NCI-H1105 treated with DMSO at 0.1 percent for 48 hours (cell line): ENCODE measurements around the gene OSBPL1A.

Experiments used
- DNase-seq: peaks from one replicate; lab custom pipeline; 2025; lab: John Stamatoyannopoulos, UW

The OSBPL1A gene

GRCh38 chr18:24341361-24341760 is 56.3 kb downstream of the OSBPL1A start:
- no peak for DNase-seq

- DNase-seq, result no peak
These were observed 64.5 kb downstream of the OSBPL1A start for GRCh38 chr18:24333084-24333483.

- no peak for DNase-seq
These were observed 71.4 kb downstream of the OSBPL1A start for GRCh38 chr18:24326211-24326610.

GRCh38 chr18:24322584-24323136 is 75.0 kb downstream of the OSBPL1A start:
- DNase-seq, result no peak

DNA sequence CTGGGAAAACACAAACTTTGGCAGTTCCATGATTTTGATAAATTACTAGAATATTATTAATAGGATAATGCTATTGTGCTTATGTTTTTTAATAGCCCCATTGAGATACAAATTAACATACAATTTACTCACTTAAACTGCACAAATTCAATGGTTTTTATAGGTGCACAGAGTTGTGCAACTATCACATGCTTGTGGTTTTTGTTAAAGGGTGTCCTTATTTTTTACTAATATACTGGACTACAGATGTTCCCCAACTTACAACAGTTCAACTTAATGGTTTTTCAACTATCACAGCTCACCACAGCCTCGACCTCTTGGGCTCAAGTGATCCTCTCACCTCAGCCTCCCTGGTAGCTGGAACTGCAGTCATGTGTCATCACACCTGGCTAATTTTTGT is 76.6 kb downstream of the OSBPL1A start:
- no peak for DNase-seq

- DNase-seq, result no peak
These were observed 77.9 kb downstream of the OSBPL1A start for GRCh38 chr18:24319757-24320156.

DNA sequence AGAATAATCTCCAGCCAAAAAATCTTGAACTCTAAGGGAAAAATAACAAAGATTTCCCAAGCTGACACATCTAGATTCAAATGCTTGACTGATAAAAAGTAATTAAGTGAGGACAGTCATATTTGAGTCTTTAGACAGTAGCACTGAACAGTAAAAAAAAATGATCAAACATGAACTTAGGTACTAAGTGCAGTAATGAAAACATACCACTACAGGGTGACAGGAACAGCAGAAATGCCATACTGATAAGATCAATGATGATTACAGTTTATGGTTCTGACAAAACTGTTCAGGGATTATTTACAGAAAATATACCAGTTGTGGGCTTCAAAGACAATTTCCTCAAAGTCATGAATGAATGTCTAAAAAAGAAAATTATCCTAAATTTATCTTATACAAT is 80.3 kb downstream of the OSBPL1A start:
- no peak for DNase-seq

DNA sequence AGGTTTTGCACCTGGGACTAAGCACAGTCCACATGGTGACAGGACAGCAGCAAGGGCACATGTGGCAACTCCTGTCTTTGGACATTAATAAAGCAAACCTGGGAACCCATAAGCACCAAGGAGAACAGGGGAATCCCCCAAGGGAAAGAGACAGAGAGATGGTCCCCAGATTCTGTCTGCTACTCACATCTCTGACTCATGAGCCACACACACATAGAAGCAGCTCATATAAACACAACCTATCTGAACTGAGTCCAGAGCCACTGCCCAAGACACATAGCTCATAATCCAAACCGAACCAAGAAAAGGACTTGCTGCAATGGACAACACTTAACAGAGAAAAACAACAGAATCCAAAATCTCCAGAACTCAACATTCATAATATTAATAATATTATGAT is 82.5 kb downstream of the OSBPL1A start:
- no peak for DNase-seq

GRCh38 chr18:24306201-24306600 is 91.4 kb downstream of the OSBPL1A start:
- DNase-seq, result no peak

DNA sequence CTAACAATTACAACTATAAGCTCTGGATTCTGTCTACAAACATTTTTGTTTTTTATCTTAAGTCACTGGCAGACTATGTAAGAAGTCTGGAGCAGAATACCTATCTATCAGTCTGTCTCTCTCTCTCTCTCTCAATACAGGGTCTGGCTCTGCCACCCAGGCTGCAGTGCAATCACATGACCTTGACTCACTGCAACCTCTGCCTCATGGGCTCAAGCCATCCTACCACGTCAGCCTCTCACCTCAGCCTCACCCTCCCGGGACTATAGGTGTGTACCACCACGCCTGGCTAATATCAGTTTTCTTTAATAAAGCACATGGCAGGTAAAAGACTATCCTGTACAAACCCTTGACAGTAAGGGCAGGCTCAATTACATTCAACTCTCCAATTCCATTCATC is 96.9 kb downstream of the OSBPL1A start:
- no peak for DNase-seq

- DNase-seq, result no peak
These were observed 101.3 kb downstream of the OSBPL1A start for GRCh38 chr18:24296276-24296675.

- no peak for DNase-seq
These were observed 104.4 kb downstream of the OSBPL1A start for GRCh38 chr18:24293254-24293653.

DNA sequence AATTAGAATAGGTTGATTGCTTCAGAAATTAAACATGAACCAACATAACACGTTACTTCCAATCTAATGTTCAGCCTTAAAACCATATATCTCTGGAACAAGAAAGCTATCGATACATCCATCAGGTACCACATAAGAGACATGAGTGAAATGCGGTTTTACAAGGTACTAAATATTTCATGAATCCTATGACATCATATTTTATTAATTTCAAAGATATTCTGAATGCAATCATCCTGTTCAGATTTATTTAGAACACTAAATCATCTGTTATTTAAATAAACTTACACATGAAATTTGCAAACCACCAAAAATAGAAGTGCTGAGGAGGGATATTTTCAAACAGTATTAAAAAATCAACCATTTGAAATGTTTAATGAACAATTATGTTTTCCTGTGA is 119.0 kb downstream of the OSBPL1A start:
- no peak for DNase-seq

- no peak for DNase-seq
These were observed 120.0 kb downstream of the OSBPL1A start for GRCh38 chr18:24277516-24278195.

DNA sequence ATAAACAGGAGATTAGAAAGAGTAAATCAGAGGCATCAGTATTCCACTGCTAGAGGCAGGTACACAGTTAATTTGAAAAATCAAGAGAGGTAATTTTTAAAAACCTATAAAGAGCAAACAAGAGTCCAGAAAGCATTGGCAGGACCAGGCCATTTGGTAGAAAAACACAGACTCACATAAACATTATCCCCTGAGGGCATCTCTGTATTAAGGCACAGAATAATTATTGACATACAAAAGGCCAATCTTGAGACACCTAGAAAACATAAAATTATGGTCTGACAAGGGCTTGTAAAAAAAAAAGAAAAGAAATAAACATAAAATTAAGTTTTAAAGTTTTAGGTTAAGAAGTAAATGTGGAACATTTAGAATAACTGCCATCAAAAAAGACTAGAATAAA is 120.6 kb downstream of the OSBPL1A start:
- no peak for DNase-seq

DNA sequence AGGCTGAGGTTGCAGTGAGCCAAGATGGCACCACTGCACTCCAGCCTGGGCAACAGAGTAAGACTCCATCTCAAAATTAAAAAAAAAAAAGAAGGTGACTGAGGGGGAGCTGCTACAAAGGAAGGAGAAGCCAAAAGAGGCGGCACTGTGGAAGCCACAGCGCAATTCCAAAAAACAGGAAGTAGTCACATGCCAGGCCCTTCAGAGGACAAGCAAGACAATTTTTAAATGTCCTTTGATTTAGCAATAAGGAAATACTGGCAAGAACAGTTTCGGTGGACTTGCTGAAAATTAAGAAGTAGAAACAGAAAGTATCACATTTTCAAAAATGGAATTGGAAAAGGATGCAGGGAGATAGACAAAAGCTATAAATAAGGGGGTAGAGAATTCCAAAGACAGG is 122.8 kb downstream of the OSBPL1A start:
- DNase-seq, result no peak

DNA sequence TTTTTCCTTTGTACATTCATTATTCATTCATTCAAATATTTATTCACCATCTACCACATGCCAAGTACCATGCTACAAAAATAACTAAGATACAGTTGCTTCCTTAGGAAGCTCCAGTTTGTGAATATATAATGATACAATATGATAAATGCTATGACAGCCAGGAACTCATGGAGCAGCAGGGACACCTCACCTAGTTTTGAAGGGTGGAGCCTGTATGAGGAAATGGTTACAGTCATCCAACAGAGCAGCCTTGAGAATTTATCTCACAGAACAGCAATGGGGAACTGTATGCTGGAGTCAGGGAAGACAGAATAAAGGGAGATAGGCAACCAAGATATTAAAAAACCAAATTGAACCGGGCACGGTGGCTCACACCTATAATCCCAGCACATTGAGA is 124.0 kb downstream of the OSBPL1A start:
- DNase-seq, result no peak

DNA sequence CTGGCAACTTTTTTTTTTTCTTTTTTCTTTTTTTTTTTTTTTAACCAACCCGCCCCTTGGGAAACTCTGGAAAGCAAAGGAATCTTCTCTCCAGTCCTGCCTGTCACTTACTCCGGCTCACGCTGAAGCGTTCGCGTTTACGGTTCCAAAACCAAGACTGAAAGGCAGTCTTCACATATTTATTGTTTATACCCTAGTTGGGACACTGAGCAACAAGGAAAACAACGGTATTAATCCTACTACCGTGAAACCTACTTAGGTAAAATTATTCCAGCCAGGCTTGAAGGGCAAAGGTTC is 125.4 kb downstream of the OSBPL1A start:
- DNase-seq, result no peak

- peak; percentile 72 for DNase-seq
These were observed 126.0 kb downstream of the OSBPL1A start for GRCh38 chr18:24271381-24272228.

DNA sequence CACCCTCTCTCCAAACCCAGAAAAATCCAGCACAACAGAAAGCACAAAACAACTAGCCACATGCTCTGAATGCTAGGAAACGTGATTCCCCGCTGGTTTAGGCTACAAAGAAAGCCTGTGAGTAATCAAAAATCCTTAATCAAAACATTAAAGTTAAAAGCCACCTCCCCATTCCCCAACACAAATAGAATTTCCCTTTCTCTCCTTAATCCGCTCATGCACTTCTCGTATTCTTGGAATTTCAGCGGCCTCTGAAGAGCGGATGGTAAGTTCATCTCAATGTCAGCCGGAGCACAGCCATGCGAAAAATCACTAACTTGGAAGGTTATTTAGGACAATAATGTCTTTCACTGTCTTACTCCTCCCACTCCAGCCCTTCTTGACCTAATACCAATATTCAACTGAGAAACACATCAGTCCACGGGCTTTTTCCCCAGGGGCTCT is 126.7 kb downstream of the OSBPL1A start:
- DNase-seq, result no peak

GRCh38 chr18:24270358-24270936 is 127.2 kb downstream of the OSBPL1A start:
- DNase-seq, result no peak

- DNase-seq, result no peak
These were observed 128.7 kb downstream of the OSBPL1A start for GRCh38 chr18:24268784-24269550.
